NCI-H1417 treated with DMSO at 0.1 percent for 48 hours (cell line): ENCODE data around the gene BMP2K.
"Not testable (repeated sequence)": the region's sequence is repeated elsewhere in the genome, so short reads cannot be mapped to it uniquely, and the experiment has no call there.

Experiments
- DNase-seq: peaks from one replicate; lab custom pipeline; 2025; lab: John Stamatoyannopoulos, UW

Gene BMP2K

DNA sequence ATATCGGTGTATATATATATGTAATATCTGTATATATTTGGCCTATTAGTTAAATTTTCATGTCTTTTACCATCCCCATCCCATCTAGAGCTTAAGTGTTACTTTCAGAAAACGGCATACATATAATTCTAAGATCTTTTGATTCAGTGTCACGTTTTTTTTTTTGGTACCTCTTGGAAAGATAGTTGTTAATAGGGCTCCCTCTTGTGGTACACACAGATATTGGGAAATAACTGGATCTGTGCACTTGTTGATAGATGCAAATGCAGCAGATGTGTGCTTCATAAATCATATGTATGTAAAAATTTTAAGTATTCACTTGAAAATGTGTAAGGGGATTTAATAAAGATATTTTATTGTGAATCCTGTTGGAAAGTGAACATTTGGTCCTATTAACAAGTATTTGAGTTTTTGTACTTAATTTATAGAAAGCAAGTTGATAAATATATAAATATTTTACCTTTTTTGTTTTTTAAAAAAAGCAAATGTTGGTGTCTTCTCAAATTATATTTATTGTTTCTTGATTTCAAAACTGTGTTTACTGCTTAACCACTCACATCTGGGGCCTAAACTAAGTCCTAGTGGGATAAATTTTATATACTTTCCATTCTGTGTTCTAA, 88.4 kb downstream of the BMP2K start:
- DNase-seq = peak; percentile 15

GRCh38 chr4:78865451-78865850, 89.3 kb downstream of the BMP2K start:
- DNase-seq = no peak

- DNase-seq = not testable (repeated sequence)
Measured at GRCh38 chr4:78868712-78869111, 92.6 kb downstream of the BMP2K start.

GRCh38 chr4:78870056-78870455, 93.9 kb downstream of the BMP2K start:
- no peak for DNase-seq

GRCh38 chr4:78876568-78877320, 100.6 kb downstream of the BMP2K start:
- no peak for DNase-seq

GRCh38 chr4:78878031-78878430, 101.9 kb downstream of the BMP2K start:
- DNase-seq = no peak

- no peak for DNase-seq
Measured at GRCh38 chr4:78880874-78881492, 104.8 kb downstream of the BMP2K start.

- DNase-seq = no peak
Measured at GRCh38 chr4:78885598-78885997, 109.4 kb downstream of the BMP2K start.

- no peak for DNase-seq
Measured at GRCh38 chr4:78889955-78890354, 113.8 kb downstream of the BMP2K start.

DNA sequence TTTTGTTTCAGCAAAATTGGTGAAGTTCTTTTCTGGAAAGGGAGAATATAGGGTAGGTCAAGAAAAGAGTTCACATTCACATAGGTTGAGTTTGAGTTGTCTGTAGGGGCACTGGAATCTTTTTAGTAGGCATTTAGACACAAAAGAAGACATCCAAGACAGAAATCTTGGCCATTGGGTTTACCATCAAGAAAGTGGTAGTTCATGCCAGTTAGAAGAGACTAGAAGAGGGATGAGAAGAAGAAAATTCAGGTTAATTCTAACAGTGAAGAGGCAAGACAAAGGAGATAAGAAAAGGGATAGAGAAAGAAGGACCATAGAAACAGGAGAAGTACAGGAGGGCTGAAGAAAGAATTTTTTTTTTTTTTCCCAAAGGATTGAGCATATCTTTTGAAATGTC, 123.2 kb downstream of the BMP2K start:
- no peak for DNase-seq

- no peak for DNase-seq
Measured at GRCh38 chr4:78901882-78902281, 125.7 kb downstream of the BMP2K start.

DNA sequence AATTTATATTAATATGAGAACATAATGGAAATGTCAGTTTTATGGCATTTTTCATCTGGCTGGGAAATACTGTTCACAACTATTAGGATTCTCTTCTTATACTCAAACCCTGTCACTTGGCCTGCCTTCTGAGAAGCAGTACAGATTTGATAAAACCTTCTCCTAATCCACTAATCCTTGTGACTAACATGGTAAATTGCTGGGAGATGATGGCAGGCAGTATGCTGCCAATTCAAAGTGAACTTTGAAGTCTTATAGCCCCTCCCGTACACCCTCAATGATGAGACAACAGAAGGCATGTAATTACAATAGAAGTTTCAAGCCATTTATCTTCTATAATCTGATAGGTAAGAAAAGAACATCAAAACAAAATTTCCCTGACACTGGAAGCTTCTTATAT, 126.1 kb downstream of the BMP2K start:
- no peak for DNase-seq

- no peak for DNase-seq
Measured at GRCh38 chr4:78904143-78904542, 128.0 kb downstream of the BMP2K start.

DNA sequence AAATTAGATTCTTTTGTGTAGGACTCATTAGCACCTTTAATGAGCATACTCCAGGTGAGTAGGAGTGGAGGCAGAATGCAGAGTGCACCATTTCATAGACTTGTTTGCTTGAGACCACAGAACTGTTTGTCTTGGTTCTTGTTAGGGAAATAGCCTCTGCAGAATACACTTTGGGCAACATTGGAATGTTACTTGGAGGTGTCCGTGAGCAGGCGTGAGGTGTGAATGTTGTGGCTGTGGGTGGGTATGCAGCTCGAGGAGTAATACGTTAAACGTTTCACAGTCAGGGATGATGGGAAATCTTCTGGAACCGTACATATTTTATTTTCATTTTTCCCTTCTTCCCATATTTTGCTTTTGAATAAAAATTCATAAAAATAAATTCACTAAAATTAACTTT, 131.5 kb downstream of the BMP2K start:
- DNase-seq = no peak

- not testable (repeated sequence) for DNase-seq
Measured at GRCh38 chr4:78908974-78909373, 132.8 kb downstream of the BMP2K start.

- no peak for DNase-seq
Measured at GRCh38 chr4:78910612-78911011, 134.5 kb downstream of the BMP2K start.

- no peak for DNase-seq
Measured at GRCh38 chr4:78922207-78922606, 146.1 kb downstream of the BMP2K start.

DNA sequence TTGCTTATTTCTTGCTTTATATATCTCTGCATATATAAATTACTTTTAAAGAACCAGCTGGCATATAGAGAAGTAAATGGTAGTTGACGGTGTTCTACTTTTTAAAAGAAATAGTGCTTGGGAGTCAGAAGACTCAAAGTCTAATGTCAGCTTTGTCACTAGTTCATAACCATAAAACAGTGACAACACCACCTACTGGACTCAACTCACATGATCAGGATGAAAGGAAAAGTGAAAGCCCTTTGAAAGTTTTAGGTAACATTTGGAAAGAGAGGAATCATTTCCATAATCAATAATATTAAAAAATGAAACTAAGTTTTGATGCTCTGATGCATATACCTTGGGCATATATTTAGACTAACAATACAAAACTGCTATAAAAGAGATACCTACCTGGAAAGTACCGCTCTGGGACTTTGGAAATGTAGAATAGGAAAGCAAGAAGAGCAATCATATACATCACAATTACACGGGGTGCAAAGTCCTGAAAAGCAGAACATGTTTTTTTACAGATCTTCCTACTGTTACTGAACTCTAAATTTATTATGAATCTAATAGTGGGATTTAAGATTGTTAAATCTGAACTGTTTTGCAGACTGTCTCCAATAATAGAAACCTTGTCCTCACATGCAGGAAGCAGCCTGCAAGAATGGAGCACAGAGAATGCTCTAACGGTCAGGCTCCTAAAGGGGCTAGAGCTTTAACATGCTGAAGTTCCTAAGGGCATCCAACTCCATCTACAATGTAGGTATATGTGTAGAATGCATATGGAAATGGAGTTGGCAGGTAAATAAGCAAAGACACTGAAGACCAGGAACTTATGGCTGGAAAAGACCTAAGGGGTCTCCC, 147.5 kb downstream of the BMP2K start:
- no peak for DNase-seq

- no peak for DNase-seq
Measured at GRCh38 chr4:78926826-78927225, 150.7 kb downstream of the BMP2K start.

DNA sequence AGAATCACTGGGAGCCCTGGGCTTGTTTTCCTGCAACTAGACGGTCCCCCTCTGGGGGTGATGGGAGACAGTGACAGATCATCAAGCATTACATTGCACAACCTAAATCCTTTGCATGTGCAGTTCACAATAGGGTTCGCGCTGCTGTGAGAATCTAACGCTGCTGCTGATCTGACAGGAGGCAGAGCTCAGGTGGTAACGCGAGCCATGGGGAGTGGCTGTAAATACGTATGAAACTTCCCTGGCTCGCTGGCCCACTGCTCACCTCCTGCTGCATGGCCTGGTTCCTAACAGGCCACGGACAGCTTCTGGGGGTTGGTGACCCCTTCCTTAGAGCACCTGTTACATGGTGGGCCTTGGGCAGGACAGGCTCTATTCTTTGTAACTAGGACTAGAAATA, 152.7 kb downstream of the BMP2K start:
- no peak for DNase-seq

DNA sequence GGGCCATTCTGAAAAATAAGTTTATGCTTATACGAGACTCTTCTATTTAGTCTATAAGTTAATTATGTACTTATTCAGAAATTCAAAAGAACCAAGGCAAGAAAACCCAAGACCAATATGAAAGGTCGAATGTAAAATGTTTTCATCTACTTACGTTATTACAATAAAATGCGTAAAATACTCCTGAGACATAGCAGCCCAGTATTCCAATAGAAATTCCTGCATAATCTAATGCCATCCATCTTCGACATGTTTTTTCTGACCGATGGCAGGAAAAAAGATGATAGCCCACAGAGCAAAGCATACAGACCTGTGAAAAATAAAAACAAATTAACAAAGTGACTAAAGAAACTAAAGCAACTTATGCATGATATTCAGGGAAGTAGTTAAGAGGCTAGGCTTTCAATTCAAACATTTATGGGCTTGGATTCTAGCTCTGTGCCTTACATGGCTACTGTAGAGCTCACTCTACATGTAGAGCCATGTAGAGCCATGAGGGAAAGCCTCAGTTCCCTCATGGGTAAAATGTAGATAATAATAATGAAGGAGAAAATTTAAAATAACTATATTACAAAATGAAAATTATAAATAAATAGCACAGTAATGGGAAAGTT, 154.0 kb downstream of the BMP2K start:
- DNase-seq = no peak

DNA sequence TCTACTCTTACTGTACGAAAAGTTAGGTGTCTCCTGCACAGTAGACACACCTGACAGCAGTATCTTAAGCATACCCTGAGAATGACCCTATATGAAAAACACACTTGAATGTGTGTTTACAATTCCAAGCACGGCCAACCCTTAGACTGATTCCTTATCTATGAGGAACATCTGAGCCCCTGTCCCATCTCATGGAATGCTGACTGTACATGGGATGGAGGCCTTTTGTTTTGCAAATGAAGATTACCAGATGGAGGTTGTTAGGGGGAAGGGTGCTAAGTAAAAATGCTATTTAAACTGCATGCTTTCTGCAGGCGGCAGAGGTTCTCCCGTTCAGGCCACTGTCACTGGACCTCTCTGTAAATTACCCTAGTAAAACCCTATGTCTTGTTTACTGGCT, 160.8 kb downstream of the BMP2K start:
- DNase-seq = no peak
